Stomach (tissue), 9 donors: ENCODE data around the gene SCG3. TPM values are rescaled to one million over a fixed set of nuclear protein-coding genes. Genes with fewer than 3 reads are reported as not detected.

ENCODE experiments used
- DNase-seq, 2 donors: peaks; one replicate each; pipeline versions ENCODE4 v3.0.0 to v3.0.0-alpha.2; 2013 to 2019
- H3K27ac ChIP-seq, 5 donors: fragments of 200-600 bp in 4 of 5; sonication (generic) in 4 of 5; one replicate each; pipeline ENCODE4 v1.5.1; 2013 to 2019; ENCODE audit warnings: mild to moderate bottlenecking in 1 of 5, moderate library complexity in 1 of 5
- H3K27me3 ChIP-seq, 3 donors: fragments of 200-600 bp; sonication (generic); one replicate each; pipeline ENCODE4 v1.5.1; 2017 to 2019; ENCODE audit warnings: mixed run types in 1 of 3
- H3K36me3 ChIP-seq, 4 donors: fragments of 200-600 bp; sonication (generic); 1 replicate in 3 of 4; 2 replicates in 1 of 4; pipeline ENCODE4 v1.5.1; 2016 to 2019
- H3K4me1 ChIP-seq, 4 donors: fragments of 200-600 bp; sonication (generic); one replicate each; pipeline ENCODE4 v1.5.1; 2016 to 2019
- H3K4me3 ChIP-seq, 4 donors: fragments of 200-600 bp; sonication (generic) in 3 of 4; one replicate each; pipeline ENCODE4 v1.5.1; 2016 to 2019; ENCODE audit warnings: mild to moderate bottlenecking in 1 of 4
- H3K9me3 ChIP-seq, 4 donors: fragments of 200-600 bp; sonication (generic); one replicate each; pipeline ENCODE4 v1.5.1; 2016 to 2019
- EP300 ChIP-seq: sonication (generic); formaldehyde crosslinking; IDR thresholded peaks from one replicate; pipeline ENCODE4 v1.6.1; 2017; ENCODE audit warnings: antibody characterized with exemption
- POLR2A ChIP-seq, 4 donors: fragments of 450-650 bp; IDR thresholded peaks; one replicate each; pipeline ENCODE4 v1.6.1; 2016; ENCODE audit warnings: antibody characterized with exemption in 4 of 4, control low read depth in 2 of 4, mild to moderate bottlenecking in 1 of 4, moderate library complexity in 1 of 4
- POLR2AphosphoS5 ChIP-seq, 3 donors: sonication (generic); formaldehyde crosslinking; IDR thresholded peaks; one replicate each; pipeline ENCODE4 v1.6.1; 2016; ENCODE audit warnings: antibody characterized with exemption in 3 of 3
- WGBS, 5 donors: extraction: QIAGEN DNeasy Blood & Tissue Kit in 3 of 5; methylation state at CpG; one replicate each; pipeline versions ENCODE4 v1.1.5 to v1.1.7; 2013 to 2018; 5-methylcytosine and 5-hydroxymethylcytosine counted together
- intact Hi-C: fragments of 100-400 bp; cut with DNase I; formaldehyde crosslinking; loops from one replicate; pipeline ENCODE4 v1.15.1; 2023; ENCODE audit warnings: low total_unique reads
- polyA plus RNA-seq, 3 donors: library from polyadenylated mRNA; stranded (reverse); fragments of 200-250 nt; gene quantifications; one replicate each; pipeline ENCODE4 v1.2.3, GENCODE V29; 2013
- total RNA-seq, 5 donors: library from RNA; depleted of rRNA; stranded (reverse); fragments of >200 nt; gene quantifications; one replicate each; pipeline versions ENCODE4 v1.1.0 to v1.2.3, GENCODE V29; 2014 to 2016
- TF ChIP-seq, protein P1 (sequence below), 7 experiments: fragments of 450-650 bp in 4 of 7; fragments of 200-600 bp in 3 of 7; sonication (generic) in 3 of 7; IDR thresholded peaks; one replicate each; pipeline ENCODE4 v1.5.1; 2016 to 2019; ENCODE audit warnings: antibody characterized with exemption in 7 of 7, control low read depth in 2 of 7, mild to moderate bottlenecking in 1 of 7
- donor health status: healthy with polysubstance abuse.
- donor health status: Bipolar disorder and iron deficiency.
- donor health status: healthy.

Gene SCG3
- total and polyA plus RNA-seq, 8 donors, result 0.31 to 2.4 (median 0.88) TPM; not detected in 3

GRCh38 chr15:51697163-51697562 is 15.9 kb downstream of the SCG3 start:
- Histone ChIP-seq H3K36me3 (no peaks in the 10 kb centered on the region), H3K9me3 (no peaks in the 10 kb centered on the region), H3K4me3 (no peak overlapping the region), H3K27me3 (peaks cover 0 to 10% (median 0%) of the 10 kb centered on the region in 3 donors), H3K27ac (no peak overlapping the region), H3K4me1 (peaks cover 0 to 2% (median 0%) of the 10 kb centered on the region in 4 donors)
- no peak for DNase-seq
- TF ChIP-seq POLR2A (IDR thresholded peaks at IDR 0.05) (no peak), POLR2AphosphoS5 (IDR thresholded peaks at IDR 0.05) (no peak), EP300 (no peak)
- TF ChIP-seq, protein P1, sequence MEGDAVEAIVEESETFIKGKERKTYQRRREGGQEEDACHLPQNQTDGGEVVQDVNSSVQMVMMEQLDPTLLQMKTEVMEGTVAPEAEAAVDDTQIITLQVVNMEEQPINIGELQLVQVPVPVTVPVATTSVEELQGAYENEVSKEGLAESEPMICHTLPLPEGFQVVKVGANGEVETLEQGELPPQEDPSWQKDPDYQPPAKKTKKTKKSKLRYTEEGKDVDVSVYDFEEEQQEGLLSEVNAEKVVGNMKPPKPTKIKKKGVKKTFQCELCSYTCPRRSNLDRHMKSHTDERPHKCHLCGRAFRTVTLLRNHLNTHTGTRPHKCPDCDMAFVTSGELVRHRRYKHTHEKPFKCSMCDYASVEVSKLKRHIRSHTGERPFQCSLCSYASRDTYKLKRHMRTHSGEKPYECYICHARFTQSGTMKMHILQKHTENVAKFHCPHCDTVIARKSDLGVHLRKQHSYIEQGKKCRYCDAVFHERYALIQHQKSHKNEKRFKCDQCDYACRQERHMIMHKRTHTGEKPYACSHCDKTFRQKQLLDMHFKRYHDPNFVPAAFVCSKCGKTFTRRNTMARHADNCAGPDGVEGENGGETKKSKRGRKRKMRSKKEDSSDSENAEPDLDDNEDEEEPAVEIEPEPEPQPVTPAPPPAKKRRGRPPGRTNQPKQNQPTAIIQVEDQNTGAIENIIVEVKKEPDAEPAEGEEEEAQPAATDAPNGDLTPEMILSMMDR (IDR thresholded peaks at IDR 0.05), result no peak
- WGBS, 5 donors, result 84 to 94% (median 93%) methylated on average over 2 of the region's 2 CpGs
- intact Hi-C loops, result no loop called here

DNA sequence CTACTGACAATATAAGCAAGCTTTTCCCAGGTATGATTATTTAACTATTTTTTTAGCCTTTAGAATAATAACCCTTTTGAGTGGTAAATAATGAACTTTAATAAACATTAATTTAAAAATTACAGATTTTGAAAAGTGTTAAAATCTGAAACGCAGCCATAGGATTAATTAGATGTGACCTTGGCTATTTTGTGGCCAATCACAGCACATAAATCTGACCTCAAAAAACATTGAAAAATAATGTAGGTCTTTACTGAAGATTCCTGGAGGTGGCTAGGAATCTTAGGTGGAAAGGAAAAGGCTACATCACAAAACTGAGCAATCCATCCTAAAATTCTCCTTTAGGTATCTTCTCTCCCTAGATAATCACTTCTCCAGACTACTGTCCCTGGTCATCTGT is 18.1 kb downstream of the SCG3 start:
- intact Hi-C loops, result no loop called here
- no peak overlapping the region for H3K4me3 ChIP-seq
- WGBS, 5 donors, result 83 to 94% (median 90%) methylated on average over 1 of the region's 1 CpG
- peaks cover 0 to 10% (median 0%) of the 10 kb centered on the region in 3 donors for H3K27me3 ChIP-seq
- TF ChIP-seq EP300 (no peak), POLR2A (IDR thresholded peaks at IDR 0.05) (no peak), POLR2AphosphoS5 (IDR thresholded peaks at IDR 0.05) (no peak)
- TF ChIP-seq, protein P1 (IDR thresholded peaks at IDR 0.05), result no peak
- H3K9me3 ChIP-seq, result no peaks in the 10 kb centered on the region
- DNase-seq, result no peak
- no peaks in the 10 kb centered on the region for H3K4me1 ChIP-seq
- H3K27ac ChIP-seq, result no peak overlapping the region
- no peaks in the 10 kb centered on the region for H3K36me3 ChIP-seq

DNA sequence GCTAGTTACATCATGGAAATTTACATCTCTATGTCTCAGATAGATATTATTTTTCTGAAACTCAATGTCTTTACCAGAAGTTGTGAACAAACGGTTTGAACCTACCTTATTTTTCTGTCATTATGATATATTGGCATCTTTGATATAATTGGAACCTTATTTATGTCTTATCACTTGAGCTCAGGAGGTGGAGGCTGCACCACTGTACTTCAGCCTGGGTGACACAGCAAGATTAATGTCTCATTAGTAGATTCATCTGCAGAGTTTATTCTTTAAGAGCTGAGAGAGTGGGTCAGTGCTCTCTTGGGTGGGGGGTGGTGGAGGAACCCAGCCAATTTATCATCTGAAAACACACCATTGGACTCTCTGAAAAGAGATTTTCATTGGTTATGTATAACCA is 21.4 kb downstream of the SCG3 start:
- Histone ChIP-seq H3K4me3 (no peak overlapping the region), H3K27me3 (peaks cover 0 to 10% (median 0%) of the 10 kb centered on the region in 3 donors), H3K9me3 (no peaks in the 10 kb centered on the region), H3K27ac (no peak overlapping the region), H3K36me3 (no peaks in the 10 kb centered on the region), H3K4me1 (peaks cover 0 to 7% (median 0%) of the 10 kb centered on the region in 4 donors)
- 44 to 66% (median 55%) methylated on average over 1 of the region's 1 CpG for WGBS, 5 donors
- TF ChIP-seq POLR2A (IDR thresholded peaks at IDR 0.05), result no peak
- no peak for TF ChIP-seq POLR2AphosphoS5 (IDR thresholded peaks at IDR 0.05)
- TF ChIP-seq, protein P1 (IDR thresholded peaks at IDR 0.05), result no peak
- TF ChIP-seq EP300, result no peak
- intact Hi-C loops, result no loop called here
- no peak for DNase-seq

- intact Hi-C loops, result no loop called here
- H3K4me3 ChIP-seq, result no peak overlapping the region
- peak in 1 of 2 donors; percentile 78 for DNase-seq
- H3K27ac ChIP-seq, result no peak overlapping the region
- TF ChIP-seq POLR2AphosphoS5 (IDR thresholded peaks at IDR 0.05) (no peak), POLR2A (IDR thresholded peaks at IDR 0.05) (no peak), EP300 (no peak)
- TF ChIP-seq, protein P1 (IDR thresholded peaks at IDR 0.05), result no peak
- H3K4me1 ChIP-seq, result peaks cover 0 to 16% (median 3%) of the 10 kb centered on the region in 4 donors
- 74 to 82% (median 79%) methylated on average over 5 of the region's 5 CpGs for WGBS, 5 donors
- no peaks in the 10 kb centered on the region for H3K36me3 ChIP-seq
- no peaks in the 10 kb centered on the region for H3K9me3 ChIP-seq
- no peaks in the 10 kb centered on the region for H3K27me3 ChIP-seq
Observed at GRCh38 chr15:51706291-51706690, 25.0 kb downstream of the SCG3 start.
